Measurements from ENCODE around the gene NTNG2. TPM values are rescaled to one million over a fixed set of nuclear protein-coding genes. Genes with fewer than 3 reads are reported as not detected.

NTNG2 gene
- total and polyA plus RNA-seq, 2 of the 13 experiments (the other 11 are each of a cell fraction or from before 2014, with no cell fraction given), result 0.02 to 0.36 TPM

GRCh38 chr9:132175431-132175830 is 13.6 kb downstream of the NTNG2 start (continued):
- no peak for TF ChIP-seq SRSF1 (optimal IDR thresholded peaks at IDR 0.05; ENCODE audit: low read depth, low read length)
- TF ChIP-seq ZNF441 (CRISPR knock-in tag; IDR thresholded peaks at IDR 0.05; ENCODE audit: borderline replicate concordance), result no peak
- TF ChIP-seq HMGXB3 (CRISPR knock-in tag; IDR thresholded peaks at IDR 0.05; ENCODE audit: borderline replicate concordance), result no peak
- no peak for TF ChIP-seq ZMYM4 (CRISPR knock-in tag; IDR thresholded peaks at IDR 0.05)
- TF ChIP-seq PAWR (CRISPR knock-in tag; IDR thresholded peaks at IDR 0.05; ENCODE audit: borderline replicate concordance), result no peak

- Histone ChIP-seq H3K27me3 (ENCODE audit: control insufficient read depth in 1 of 2, insufficient read depth in 2 of 2, low read length in 2 of 2) (peaks cover 9 to 57% of the 10 kb centered on the region in 2 experiments; a peak in 3 of 5 replicates), H3K36me3 (replicated peaks in 1 of 2; ENCODE audit: control insufficient read depth in 1 of 2, insufficient read depth in 2 of 2, low read length in 2 of 2) (no peaks in the 10 kb centered on the region), H3K9ac (ENCODE audit: insufficient read depth, low read depth, low read length) (no peak overlapping the region), H3K4me2 (ENCODE audit: low read depth, low read length) (no peak overlapping the region), H3K4me3 (replicated peaks in 1 of 3; ENCODE audit: insufficient read depth in 1 of 3, low read depth in 2 of 3, low read length in 3 of 3) (no peak overlapping the region), H4K20me1 (ENCODE audit: insufficient read depth, low read length) (no peaks in the 10 kb centered on the region), H3K79me2 (ENCODE audit: insufficient read depth, low read length) (no peaks in the 10 kb centered on the region), H3K9me3 (ENCODE audit: low read length) (no peaks in the 10 kb centered on the region), H3K4me1 (ENCODE audit: insufficient read depth, low read length) (no peaks in the 10 kb centered on the region), H3K27ac (ENCODE audit: extremely low read length, insufficient read depth, low read length) (no peak overlapping the region), H2AFZ (ENCODE audit: low read length) (no peak overlapping the region)
- no peak for DNase-seq (ENCODE audit: low spot score)
- intact Hi-C loops (cut with micrococcal nuclease; ENCODE audit: unreplicated experiment) (no loop called here), in situ Hi-C loops (cut with HindIII; ENCODE audit: extremely low pct_ligation_motif_present, low pct_unique_long_range_greater_than_20kb) (no loop called here)
- no peak for FAIRE-seq
- no peak for ATAC-seq
- no TSS peak for BruUV-seq (replicated peaks)
- 55% methylated on average over 5 of the region's 5 CpGs for WGBS (ENCODE audit: low lambda C conversion rate)
- ChIA-PET POLR2A (no interaction called here), CTCF (ENCODE audit: low intra/inter-chr PET ratio, low total read pairs) (no interaction called here)
- TF ChIP-seq ZBTB3 (CRISPR knock-in tag; IDR thresholded peaks at IDR 0.05; ENCODE audit: borderline replicate concordance, low read depth) (no peak), E2F1 (CRISPR knock-in tag; IDR thresholded peaks at IDR 0.05) (no peak), USF2 (IDR thresholded peaks at IDR 0.05; ENCODE audit: low read depth, low read length) (no peak), USF2 (CRISPR knock-in tag; IDR thresholded peaks at IDR 0.05; ENCODE audit: borderline replicate concordance) (no peak), HHEX (CRISPR knock-in tag; IDR thresholded peaks at IDR 0.05) (no peak), CSRNP2 (CRISPR knock-in tag; conservative IDR thresholded peaks at IDR 0.05; ENCODE audit: low read depth) (no peak), ZNF784 (CRISPR knock-in tag; IDR thresholded peaks at IDR 0.05; ENCODE audit: borderline replicate concordance) (no peak), ZNF251 (CRISPR knock-in tag; IDR thresholded peaks at IDR 0.05) (no peak)
Observed at GRCh38 chr9:132176338-132176737, 14.5 kb downstream of the NTNG2 start.

Measured in HepG2 (cell line).